ENCODE data around the gene TNFAIP3.

The TNFAIP3 gene

DNA sequence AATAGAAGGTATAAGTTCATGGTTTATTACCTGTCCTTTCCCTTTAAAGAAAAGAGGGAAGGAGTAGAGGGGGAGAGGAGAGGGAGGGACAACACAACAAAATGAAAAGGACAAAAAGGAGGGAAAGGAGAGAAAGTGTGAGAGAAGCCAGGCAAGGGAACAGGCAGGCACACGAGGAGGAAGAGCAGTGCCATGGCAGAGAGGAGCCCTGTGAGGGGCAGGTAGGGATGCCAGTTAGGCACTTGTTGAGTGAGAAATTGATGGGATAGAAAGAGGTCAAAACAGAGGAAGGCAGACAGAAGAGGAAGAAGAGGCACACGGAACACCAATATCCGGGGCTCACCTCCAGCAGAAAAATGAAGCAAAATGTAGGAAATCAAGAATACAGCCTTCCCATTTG is 42.5 kb downstream of the TNFAIP3 start:
- no peaks in the 10 kb centered on the region for H3K4me1 ChIP-seq (ENCODE audit: control insufficient read depth, insufficient read depth, low read length, poor library complexity, severe bottlenecking)

DNA sequence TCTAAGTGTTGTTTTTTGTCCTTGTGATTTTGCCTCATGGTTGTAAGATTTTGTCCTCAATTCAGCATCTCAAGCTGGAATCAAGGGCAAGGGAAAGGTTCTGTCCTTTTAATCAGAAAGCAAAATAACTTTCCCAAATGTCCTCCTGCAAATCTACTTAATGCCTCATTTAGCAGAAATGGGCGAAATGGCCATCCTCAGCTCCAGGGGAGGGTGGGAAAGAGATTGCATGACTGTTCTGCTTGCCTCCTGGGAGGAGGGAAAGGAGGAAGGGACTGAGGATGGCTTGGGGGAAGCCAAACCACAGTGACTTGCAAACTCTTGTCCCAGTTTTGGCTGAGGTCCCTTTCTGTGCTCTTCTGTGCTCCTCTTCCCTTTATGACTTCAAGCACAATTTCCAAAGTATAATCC is 43.4 kb downstream of the TNFAIP3 start:
- Histone ChIP-seq H3K36me3 (ENCODE audit: control insufficient read depth, insufficient read depth, low read length) (no peaks in the 10 kb centered on the region), H3K27ac (ENCODE audit: insufficient read depth, low read length, poor library complexity, severe bottlenecking) (no peak overlapping the region), H3K4me3 (ENCODE audit: insufficient read depth, low read depth, low read length, poor library complexity, severe bottlenecking) (no peak overlapping the region), H3K4me1 (ENCODE audit: control insufficient read depth, insufficient read depth, low read length, poor library complexity, severe bottlenecking) (no peaks in the 10 kb centered on the region), H3K27me3 (replicated peaks; ENCODE audit: control insufficient read depth, insufficient read depth, low read length, poor library complexity, severe bottlenecking) (no peaks in the 10 kb centered on the region), H3K9me3 (ENCODE audit: control insufficient read depth, low read length) (no peaks in the 10 kb centered on the region)
- no peak for DNase-seq

More for the DNA sequence above, 42.5 kb downstream of the TNFAIP3 start:
- Histone ChIP-seq H3K9me3 (ENCODE audit: control insufficient read depth, low read length) (no peaks in the 10 kb centered on the region), H3K36me3 (ENCODE audit: control insufficient read depth, insufficient read depth, low read length) (no peaks in the 10 kb centered on the region), H3K27me3 (replicated peaks; ENCODE audit: control insufficient read depth, insufficient read depth, low read length, poor library complexity, severe bottlenecking) (no peaks in the 10 kb centered on the region), H3K4me3 (ENCODE audit: insufficient read depth, low read depth, low read length, poor library complexity, severe bottlenecking) (no peak overlapping the region), H3K27ac (ENCODE audit: insufficient read depth, low read length, poor library complexity, severe bottlenecking) (no peak overlapping the region)
- no peak for DNase-seq

DNA sequence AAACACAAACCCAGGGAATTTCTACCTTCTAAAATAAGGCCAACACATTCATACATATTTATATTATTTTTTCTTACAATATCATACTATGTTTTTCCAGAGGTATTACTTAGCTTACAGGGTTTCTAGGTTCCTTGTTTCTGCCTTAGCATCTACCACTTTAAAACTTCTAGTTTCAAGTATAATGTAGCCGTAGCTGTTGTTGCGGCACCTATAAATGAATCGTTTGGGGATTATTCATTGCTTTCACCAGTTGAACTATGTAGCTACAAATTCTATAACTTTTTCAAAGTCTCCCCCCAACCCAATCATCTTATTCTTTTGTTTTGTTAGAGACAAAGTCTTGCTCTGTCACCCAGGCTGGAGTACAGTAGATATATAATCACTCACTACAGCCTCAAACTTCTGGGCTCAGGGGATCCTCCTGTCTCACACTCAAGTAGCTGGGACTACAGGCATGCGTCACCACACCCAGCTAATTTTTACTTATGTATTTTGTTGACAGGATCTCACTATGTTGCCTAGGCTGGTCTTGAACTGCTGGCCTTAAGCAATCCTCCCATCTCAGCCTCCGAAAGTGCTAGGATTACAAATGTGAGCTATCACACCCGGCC is 43.9 kb downstream of the TNFAIP3 start:
- Histone ChIP-seq H3K27me3 (replicated peaks; ENCODE audit: control insufficient read depth, insufficient read depth, low read length, poor library complexity, severe bottlenecking) (no peaks in the 10 kb centered on the region), H3K4me1 (ENCODE audit: control insufficient read depth, insufficient read depth, low read length, poor library complexity, severe bottlenecking) (no peaks in the 10 kb centered on the region), H3K36me3 (ENCODE audit: control insufficient read depth, insufficient read depth, low read length) (no peaks in the 10 kb centered on the region), H3K27ac (ENCODE audit: insufficient read depth, low read length, poor library complexity, severe bottlenecking) (no peak overlapping the region), H3K4me3 (ENCODE audit: insufficient read depth, low read depth, low read length, poor library complexity, severe bottlenecking) (no peak overlapping the region), H3K9me3 (ENCODE audit: control insufficient read depth, low read length) (no peaks in the 10 kb centered on the region)
- no peak for DNase-seq

DNA sequence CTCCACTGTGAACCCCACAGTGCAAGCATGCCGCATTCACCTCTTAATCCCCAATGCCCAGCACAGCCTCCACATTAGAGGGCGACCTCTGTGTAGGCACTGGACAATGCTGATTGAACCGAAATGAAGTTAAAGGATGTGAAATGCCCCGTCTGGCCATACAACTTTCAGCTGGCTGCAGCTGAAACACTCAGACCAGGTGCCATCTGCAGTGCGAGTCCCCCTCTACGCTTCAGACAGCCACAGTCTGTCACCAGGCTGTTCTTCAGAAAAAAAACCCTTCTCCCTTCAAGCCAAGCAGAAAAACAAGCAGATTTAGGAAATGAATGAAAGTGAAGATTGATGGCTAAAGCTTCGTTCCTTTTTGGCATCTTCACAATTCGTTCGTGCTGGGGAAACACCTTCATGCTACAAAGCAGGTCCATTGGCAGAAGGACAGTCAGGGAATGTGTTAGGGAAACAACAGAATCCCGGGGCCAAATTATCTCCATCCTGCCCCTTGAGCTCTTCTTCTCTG is 44.7 kb downstream of the TNFAIP3 start:
- no peaks in the 10 kb centered on the region for H3K36me3 ChIP-seq (ENCODE audit: control insufficient read depth, insufficient read depth, low read length)
- H3K27me3 ChIP-seq (replicated peaks; ENCODE audit: control insufficient read depth, insufficient read depth, low read length, poor library complexity, severe bottlenecking): no peaks in the 10 kb centered on the region
- DNase-seq: no peak
- H3K27ac ChIP-seq (ENCODE audit: insufficient read depth, low read length, poor library complexity, severe bottlenecking): no peak overlapping the region
- no peak overlapping the region for H3K4me3 ChIP-seq (ENCODE audit: insufficient read depth, low read depth, low read length, poor library complexity, severe bottlenecking)
- H3K9me3 ChIP-seq (ENCODE audit: control insufficient read depth, low read length): no peaks in the 10 kb centered on the region
- no peaks in the 10 kb centered on the region for H3K4me1 ChIP-seq (ENCODE audit: control insufficient read depth, insufficient read depth, low read length, poor library complexity, severe bottlenecking)

DNA sequence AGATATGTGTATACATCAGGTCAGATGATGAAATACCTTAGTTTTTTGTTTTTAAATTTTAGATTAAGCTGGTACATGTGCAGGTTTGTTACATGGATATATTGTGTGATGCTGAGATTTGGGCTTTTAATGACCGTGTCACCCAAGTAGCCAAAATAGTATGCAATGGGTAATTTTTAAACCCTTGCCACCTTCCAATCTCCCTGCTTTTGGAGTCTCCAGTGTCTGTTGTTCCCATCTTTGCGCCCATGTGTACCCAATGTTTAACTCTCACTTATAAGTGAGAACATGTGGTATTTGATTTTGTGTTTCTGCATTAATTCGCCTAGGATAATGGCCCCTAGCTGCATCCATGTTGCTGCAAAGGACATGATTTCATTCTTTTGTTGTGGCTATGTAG is 45.8 kb downstream of the TNFAIP3 start:
- Histone ChIP-seq H3K9me3 (ENCODE audit: control insufficient read depth, low read length) (no peaks in the 10 kb centered on the region), H3K27ac (ENCODE audit: insufficient read depth, low read length, poor library complexity, severe bottlenecking) (no peak overlapping the region), H3K4me1 (ENCODE audit: control insufficient read depth, insufficient read depth, low read length, poor library complexity, severe bottlenecking) (no peaks in the 10 kb centered on the region), H3K4me3 (ENCODE audit: insufficient read depth, low read depth, low read length, poor library complexity, severe bottlenecking) (no peak overlapping the region), H3K27me3 (replicated peaks; ENCODE audit: control insufficient read depth, insufficient read depth, low read length, poor library complexity, severe bottlenecking) (no peaks in the 10 kb centered on the region), H3K36me3 (ENCODE audit: control insufficient read depth, insufficient read depth, low read length) (no peaks in the 10 kb centered on the region)
- no peak for DNase-seq

GRCh38 chr6:137913434-137913833 is 46.4 kb downstream of the TNFAIP3 start:
- no peak for DNase-seq
- Histone ChIP-seq H3K4me3 (ENCODE audit: insufficient read depth, low read depth, low read length, poor library complexity, severe bottlenecking) (no peak overlapping the region), H3K9me3 (ENCODE audit: control insufficient read depth, low read length) (no peaks in the 10 kb centered on the region)

GRCh38 chr6:137913996-137914529 is 47.0 kb downstream of the TNFAIP3 start:
- Histone ChIP-seq H3K36me3 (ENCODE audit: control insufficient read depth, insufficient read depth, low read length) (no peaks in the 10 kb centered on the region), H3K4me1 (ENCODE audit: control insufficient read depth, insufficient read depth, low read length, poor library complexity, severe bottlenecking) (no peaks in the 10 kb centered on the region), H3K27ac (ENCODE audit: insufficient read depth, low read length, poor library complexity, severe bottlenecking) (no peak overlapping the region), H3K9me3 (ENCODE audit: control insufficient read depth, low read length) (no peaks in the 10 kb centered on the region), H3K27me3 (replicated peaks; ENCODE audit: control insufficient read depth, insufficient read depth, low read length, poor library complexity, severe bottlenecking) (no peaks in the 10 kb centered on the region), H3K4me3 (ENCODE audit: insufficient read depth, low read depth, low read length, poor library complexity, severe bottlenecking) (no peak overlapping the region)
- no peak for DNase-seq

More at GRCh38 chr6:137913434-137913833, 46.4 kb downstream of the TNFAIP3 start:
- Histone ChIP-seq H3K27ac (ENCODE audit: insufficient read depth, low read length, poor library complexity, severe bottlenecking) (no peak overlapping the region), H3K4me1 (ENCODE audit: control insufficient read depth, insufficient read depth, low read length, poor library complexity, severe bottlenecking) (no peaks in the 10 kb centered on the region), H3K36me3 (ENCODE audit: control insufficient read depth, insufficient read depth, low read length) (no peaks in the 10 kb centered on the region), H3K27me3 (replicated peaks; ENCODE audit: control insufficient read depth, insufficient read depth, low read length, poor library complexity, severe bottlenecking) (no peaks in the 10 kb centered on the region)

GRCh38 chr6:137914530-137915193 is 47.6 kb downstream of the TNFAIP3 start:
- Histone ChIP-seq H3K27me3 (replicated peaks; ENCODE audit: control insufficient read depth, insufficient read depth, low read length, poor library complexity, severe bottlenecking) (no peaks in the 10 kb centered on the region), H3K4me3 (ENCODE audit: insufficient read depth, low read depth, low read length, poor library complexity, severe bottlenecking) (no peak overlapping the region), H3K27ac (ENCODE audit: insufficient read depth, low read length, poor library complexity, severe bottlenecking) (no peak overlapping the region), H3K9me3 (ENCODE audit: control insufficient read depth, low read length) (no peaks in the 10 kb centered on the region), H3K36me3 (ENCODE audit: control insufficient read depth, insufficient read depth, low read length) (no peaks in the 10 kb centered on the region), H3K4me1 (ENCODE audit: control insufficient read depth, insufficient read depth, low read length, poor library complexity, severe bottlenecking) (no peaks in the 10 kb centered on the region)
- no peak for DNase-seq

DNA sequence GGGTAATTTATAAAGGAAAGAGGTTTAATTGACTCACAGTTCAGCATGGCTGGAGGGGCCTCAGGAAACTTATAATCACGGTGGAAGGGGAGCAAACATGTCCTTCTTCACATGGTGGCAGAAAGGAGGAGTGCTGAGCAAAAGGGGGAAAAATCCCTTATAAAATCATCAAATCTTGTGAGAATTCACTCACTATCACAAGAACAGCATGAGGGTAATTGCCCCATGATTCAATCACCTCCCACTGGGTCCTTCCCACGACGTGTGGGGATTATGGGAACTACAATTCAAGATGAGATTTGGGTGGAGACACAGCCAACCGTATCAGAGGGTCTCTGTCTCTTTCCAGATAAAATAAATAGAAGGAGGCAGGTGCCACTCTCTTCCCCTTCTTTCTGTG is 48.7 kb downstream of the TNFAIP3 start:
- Histone ChIP-seq H3K27ac (ENCODE audit: insufficient read depth, low read length, poor library complexity, severe bottlenecking) (no peak overlapping the region), H3K4me1 (ENCODE audit: control insufficient read depth, insufficient read depth, low read length, poor library complexity, severe bottlenecking) (no peaks in the 10 kb centered on the region), H3K9me3 (ENCODE audit: control insufficient read depth, low read length) (no peaks in the 10 kb centered on the region), H3K36me3 (ENCODE audit: control insufficient read depth, insufficient read depth, low read length) (no peaks in the 10 kb centered on the region), H3K27me3 (replicated peaks; ENCODE audit: control insufficient read depth, insufficient read depth, low read length, poor library complexity, severe bottlenecking) (no peaks in the 10 kb centered on the region), H3K4me3 (ENCODE audit: insufficient read depth, low read depth, low read length, poor library complexity, severe bottlenecking) (no peak overlapping the region)
- no peak for DNase-seq

Data from effector memory CD4-positive, alpha-beta T cell (primary cell).